Measurements from ENCODE around the gene GALNT2. TPM values are rescaled to one million over a fixed set of nuclear protein-coding genes. Genes with fewer than 3 reads are reported as not detected.

The GALNT2 gene
- total and polyA plus RNA-seq, 9 of the 15 experiments (the other 6 are each of a cell fraction or from before 2014, with no cell fraction given): 1.6 to 106 (median 51.9) TPM

- TF ChIP-seq, protein P1, sequence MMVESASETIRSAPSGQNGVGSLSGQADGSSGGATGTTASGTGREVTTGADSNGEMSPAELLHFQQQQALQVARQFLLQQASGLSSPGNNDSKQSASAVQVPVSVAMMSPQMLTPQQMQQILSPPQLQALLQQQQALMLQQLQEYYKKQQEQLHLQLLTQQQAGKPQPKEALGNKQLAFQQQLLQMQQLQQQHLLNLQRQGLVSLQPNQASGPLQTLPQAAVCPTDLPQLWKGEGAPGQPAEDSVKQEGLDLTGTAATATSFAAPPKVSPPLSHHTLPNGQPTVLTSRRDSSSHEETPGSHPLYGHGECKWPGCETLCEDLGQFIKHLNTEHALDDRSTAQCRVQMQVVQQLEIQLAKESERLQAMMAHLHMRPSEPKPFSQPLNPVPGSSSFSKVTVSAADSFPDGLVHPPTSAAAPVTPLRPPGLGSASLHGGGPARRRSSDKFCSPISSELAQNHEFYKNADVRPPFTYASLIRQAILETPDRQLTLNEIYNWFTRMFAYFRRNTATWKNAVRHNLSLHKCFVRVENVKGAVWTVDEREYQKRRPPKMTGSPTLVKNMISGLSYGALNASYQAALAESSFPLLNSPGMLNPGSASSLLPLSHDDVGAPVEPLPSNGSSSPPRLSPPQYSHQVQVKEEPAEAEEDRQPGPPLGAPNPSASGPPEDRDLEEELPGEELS (CRISPR knock-in tag; IDR thresholded peaks at IDR 0.05; ENCODE audit: borderline replicate concordance): no peak
- TF ChIP-seq NCOA1 (IDR thresholded peaks at IDR 0.05; ENCODE audit: low read depth): peak; percentile 48; the same call in 1 of the 2 replicates
- TF ChIP-seq ZNF77 (CRISPR knock-in tag; IDR thresholded peaks at IDR 0.05): no peak
- TF ChIP-seq MLLT1 (IDR thresholded peaks at IDR 0.05): 0 out of 4 replicates have a peak, but pooled peaks of 1 of the 2 experiments have one; percentile 54
- peak in 1 of 2 experiments; percentile 38; a peak in 1 of 4 replicates for TF ChIP-seq RAD21 (CRISPR knock-in tag; conservative IDR thresholded peaks at IDR 0.05 in 1 of 2, IDR thresholded peaks at IDR 0.05 in 1 of 2)
- no peak for TF ChIP-seq SMAD2 (IDR thresholded peaks at IDR 0.05; ENCODE audit: low read depth, low read length)
- no peak for TF ChIP-seq RBM14 (IDR thresholded peaks at IDR 0.05; ENCODE audit: borderline replicate concordance, insufficient read depth, low read depth, low read length)
- no peak for TF ChIP-seq ZNF785 (CRISPR knock-in tag; IDR thresholded peaks at IDR 0.05)
- no peak for TF ChIP-seq BRD9 (IDR thresholded peaks at IDR 0.05; ENCODE audit: low read depth, partially characterized antibody)
- TF ChIP-seq NFE2L1 (tag; IDR thresholded peaks at IDR 0.05; ENCODE audit: borderline replicate concordance, low read depth): no peak
- TF ChIP-seq ATF7 (IDR thresholded peaks at IDR 0.05): peak; percentile 62; the same call in 1 of the 2 replicates
- no peak for TF ChIP-seq ZNF239 (CRISPR knock-in tag; IDR thresholded peaks at IDR 0.05)
- TF ChIP-seq PYGO2 (tag; IDR thresholded peaks at IDR 0.05): no peak
- TF ChIP-seq MBD1 (CRISPR knock-in tag; IDR thresholded peaks at IDR 0.05): no peak
- TF ChIP-seq ETV6 (IDR thresholded peaks at IDR 0.05; ENCODE audit: borderline replicate concordance in 1 of 2, low read depth in 2 of 2, low read length in 1 of 2): no peak
- TF ChIP-seq ETV6 (CRISPR knock-in tag; IDR thresholded peaks at IDR 0.05; ENCODE audit: borderline replicate concordance): no peak
- peak; percentile 67; the same call in 1 of the 2 replicates for TF ChIP-seq SMARCE1 (IDR thresholded peaks at IDR 0.05)
- TF ChIP-seq GABPA (tag; conservative IDR thresholded peaks at IDR 0.05; ENCODE audit: low read depth): 0 out of 2 replicates have a peak, but pooled peaks have one; percentile 27
- TF ChIP-seq CC2D1A (IDR thresholded peaks at IDR 0.05): no peak
These were observed 82.9 kb downstream of the GALNT2 start (continued) for GRCh38 chr1:230149751-230150584.

Measured in K562 (cell line).